ENCODE data around the gene CRYGD.
"Not testable (repeated sequence)": the region's sequence is repeated elsewhere in the genome, so short reads cannot be mapped to it uniquely, and the experiment has no call there.

CRYGD gene

GRCh38 chr2:208103616-208104015 is 20.7 kb downstream of the CRYGD start:
- H3K27ac ChIP-seq (ENCODE audit: insufficient read depth, low read length, poor library complexity, severe bottlenecking), result no peak overlapping the region
- no peak for DNase-seq
- H3K9me3 ChIP-seq (ENCODE audit: control insufficient read depth, low read length), result no peaks in the 10 kb centered on the region
- H3K27me3 ChIP-seq (replicated peaks; ENCODE audit: control insufficient read depth, insufficient read depth, low read length, poor library complexity, severe bottlenecking), result no peaks in the 10 kb centered on the region
- peaks cover 2% of the 10 kb centered on the region for H3K4me1 ChIP-seq (ENCODE audit: control insufficient read depth, insufficient read depth, low read length, poor library complexity, severe bottlenecking)
- no peak overlapping the region for H3K4me3 ChIP-seq (ENCODE audit: insufficient read depth, low read depth, low read length, poor library complexity, severe bottlenecking)
- no peaks in the 10 kb centered on the region for H3K36me3 ChIP-seq (ENCODE audit: control insufficient read depth, insufficient read depth, low read length)

DNA sequence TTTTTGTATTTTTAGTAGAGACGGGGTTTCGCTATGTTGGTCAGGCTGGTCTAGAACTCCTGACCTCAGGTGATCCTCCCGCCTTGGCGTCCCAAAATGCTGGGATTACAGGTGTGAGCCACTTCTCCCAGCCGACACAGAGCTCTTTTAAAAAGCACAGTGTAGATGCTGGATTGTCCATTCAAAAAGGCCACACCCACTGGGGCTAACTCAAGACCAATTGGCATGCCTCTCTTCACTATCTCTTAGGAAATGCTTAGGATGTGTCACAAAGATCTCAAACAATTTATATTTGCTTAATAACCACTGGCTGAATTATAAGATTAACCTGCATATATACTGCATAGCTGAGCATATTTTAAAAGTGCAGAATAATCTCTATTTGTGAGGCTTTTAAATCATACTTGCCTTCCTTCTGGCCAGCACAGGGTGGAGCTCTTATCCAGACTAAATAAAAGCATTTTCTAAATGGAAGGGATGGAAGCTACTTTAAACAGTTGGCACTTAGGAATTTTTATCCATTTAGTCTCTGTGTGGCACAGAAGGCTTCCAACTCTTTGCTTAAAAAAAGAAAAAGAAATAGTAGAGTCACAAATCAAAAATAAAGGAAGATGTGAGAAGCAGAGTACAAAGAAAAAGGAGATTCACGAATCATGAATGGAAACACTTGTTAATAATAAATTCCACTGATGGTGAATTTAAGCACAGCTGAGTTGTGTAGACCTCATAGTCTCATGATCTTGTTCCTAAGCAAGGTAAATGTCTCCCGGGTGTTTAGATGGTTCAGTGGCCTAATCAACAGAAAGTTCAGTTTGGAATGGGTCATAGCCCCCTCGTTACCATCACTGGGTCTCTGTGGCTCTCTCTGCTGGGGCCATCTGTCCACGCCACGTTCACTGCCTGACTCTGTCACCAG is 22.4 kb downstream of the CRYGD start:
- Histone ChIP-seq H3K4me3 (ENCODE audit: insufficient read depth, low read depth, low read length, poor library complexity, severe bottlenecking) (no peak overlapping the region), H3K36me3 (ENCODE audit: control insufficient read depth, insufficient read depth, low read length) (no peaks in the 10 kb centered on the region), H3K4me1 (ENCODE audit: control insufficient read depth, insufficient read depth, low read length, poor library complexity, severe bottlenecking) (peaks cover 2% of the 10 kb centered on the region), H3K27me3 (replicated peaks; ENCODE audit: control insufficient read depth, insufficient read depth, low read length, poor library complexity, severe bottlenecking) (no peaks in the 10 kb centered on the region), H3K9me3 (ENCODE audit: control insufficient read depth, low read length) (no peaks in the 10 kb centered on the region), H3K27ac (ENCODE audit: insufficient read depth, low read length, poor library complexity, severe bottlenecking) (no peak overlapping the region)
- DNase-seq, result no peak

DNA sequence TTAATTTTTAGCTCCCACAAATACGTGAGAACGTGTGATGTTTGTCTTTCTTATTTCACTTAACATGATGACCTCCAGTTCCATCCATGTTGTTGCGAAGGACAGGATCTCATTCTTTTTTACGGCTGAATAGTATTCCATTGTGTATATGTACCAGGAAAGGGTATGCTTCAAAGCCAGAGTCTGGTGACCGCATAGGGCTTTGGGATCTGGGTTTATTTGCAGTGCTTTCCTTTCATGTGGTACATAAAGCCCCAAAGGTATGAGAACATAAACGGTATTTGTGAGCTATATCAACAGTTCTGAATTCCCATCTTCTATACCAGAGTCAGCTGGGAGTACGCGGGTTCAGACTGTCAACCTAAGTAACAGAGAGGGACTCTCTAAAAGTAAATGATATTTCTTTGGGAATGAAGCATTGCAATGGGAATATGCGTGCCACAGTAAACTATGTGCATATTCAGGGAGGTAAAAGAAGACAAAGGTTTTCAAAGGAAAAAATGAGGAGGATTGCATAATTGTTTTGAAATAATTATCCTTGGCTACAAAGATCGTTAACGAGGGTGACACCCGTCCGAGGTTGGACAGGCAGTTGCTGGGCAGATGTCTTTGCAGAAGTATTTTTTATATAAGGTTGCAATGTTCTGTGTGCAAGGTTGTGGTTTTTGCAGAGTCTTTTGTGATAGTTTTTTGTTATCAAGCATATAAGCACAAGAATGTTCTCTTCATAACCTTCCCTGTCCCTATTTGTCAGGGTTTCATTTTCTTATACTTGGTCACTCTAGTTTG is 24.4 kb downstream of the CRYGD start:
- Histone ChIP-seq H3K27ac (ENCODE audit: insufficient read depth, low read length, poor library complexity, severe bottlenecking) (no peak overlapping the region), H3K9me3 (ENCODE audit: control insufficient read depth, low read length) (no peaks in the 10 kb centered on the region), H3K27me3 (replicated peaks; ENCODE audit: control insufficient read depth, insufficient read depth, low read length, poor library complexity, severe bottlenecking) (no peaks in the 10 kb centered on the region), H3K4me1 (ENCODE audit: control insufficient read depth, insufficient read depth, low read length, poor library complexity, severe bottlenecking) (peaks cover 2% of the 10 kb centered on the region), H3K4me3 (ENCODE audit: insufficient read depth, low read depth, low read length, poor library complexity, severe bottlenecking) (no peak overlapping the region), H3K36me3 (ENCODE audit: control insufficient read depth, insufficient read depth, low read length) (no peaks in the 10 kb centered on the region)
- DNase-seq, result no peak

DNA sequence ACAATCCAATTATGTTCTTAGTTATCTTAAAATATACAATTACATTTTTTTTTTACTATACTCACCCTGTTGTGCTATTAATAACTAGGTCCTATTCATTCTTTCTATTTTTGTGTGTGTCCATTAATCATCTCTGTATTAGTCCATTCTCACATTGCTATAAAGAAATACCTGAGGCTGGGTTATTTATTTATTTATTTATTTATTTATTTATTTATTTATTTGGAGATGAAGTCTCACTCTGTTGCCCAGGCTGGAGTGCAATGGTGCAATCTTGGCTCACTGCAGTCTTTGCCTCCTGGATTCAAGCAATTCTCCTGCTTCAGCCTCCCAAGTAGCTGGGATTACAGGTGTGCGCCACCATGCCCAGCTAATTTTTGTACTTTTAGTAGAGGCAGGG is 25.6 kb downstream of the CRYGD start:
- H3K27me3 ChIP-seq (replicated peaks; ENCODE audit: control insufficient read depth, insufficient read depth, low read length, poor library complexity, severe bottlenecking); H3K27ac ChIP-seq (ENCODE audit: insufficient read depth, low read length, poor library complexity, severe bottlenecking); H3K36me3 ChIP-seq (ENCODE audit: control insufficient read depth, insufficient read depth, low read length); H3K4me3 ChIP-seq (ENCODE audit: insufficient read depth, low read depth, low read length, poor library complexity, severe bottlenecking); H3K9me3 ChIP-seq (ENCODE audit: control insufficient read depth, low read length); H3K4me1 ChIP-seq (ENCODE audit: control insufficient read depth, insufficient read depth, low read length, poor library complexity, severe bottlenecking); DNase-seq: not testable (repeated sequence)

DNA sequence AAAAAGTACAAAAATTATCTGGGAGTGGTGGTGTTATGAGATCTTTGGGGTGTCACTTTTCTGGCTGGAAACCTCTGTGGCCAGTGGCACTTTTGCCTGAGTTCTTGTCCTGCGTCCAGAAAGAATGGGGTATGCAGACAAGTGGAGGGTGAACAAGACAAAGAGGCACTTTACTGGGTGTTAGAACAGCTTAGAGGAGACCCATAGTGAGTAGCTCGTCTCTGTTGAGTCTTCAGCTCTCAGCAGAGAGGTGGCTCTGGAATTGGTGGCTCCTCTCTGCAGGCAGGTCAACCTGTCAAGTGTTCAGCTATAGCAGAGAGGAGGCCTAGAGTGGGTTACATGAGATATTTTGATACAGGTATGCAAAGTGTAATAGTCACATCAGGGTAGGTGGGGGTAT is 26.1 kb downstream of the CRYGD start:
- no peak overlapping the region for H3K4me3 ChIP-seq (ENCODE audit: insufficient read depth, low read depth, low read length, poor library complexity, severe bottlenecking)
- no peak for DNase-seq

DNA sequence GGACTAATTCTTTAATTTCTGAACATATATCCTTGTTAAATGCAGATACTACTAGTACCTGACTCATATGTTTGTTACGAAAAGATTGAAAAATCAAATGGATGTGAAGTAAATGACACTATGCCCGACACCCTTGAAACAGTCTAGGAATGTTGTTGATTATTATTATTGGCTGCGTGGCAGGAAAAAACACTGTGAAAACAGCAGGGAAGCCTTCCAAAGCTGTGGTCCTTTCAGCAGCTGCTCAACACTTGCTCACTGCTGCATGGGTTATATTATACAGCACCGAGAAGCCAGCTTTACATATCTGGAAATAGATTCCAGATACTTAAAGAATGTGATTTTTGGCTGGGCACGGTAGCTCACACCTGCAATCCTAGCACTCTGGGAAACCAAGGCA is 26.5 kb downstream of the CRYGD start:
- Histone ChIP-seq H3K36me3 (ENCODE audit: control insufficient read depth, insufficient read depth, low read length) (no peaks in the 10 kb centered on the region), H3K4me1 (ENCODE audit: control insufficient read depth, insufficient read depth, low read length, poor library complexity, severe bottlenecking) (peaks cover 2% of the 10 kb centered on the region), H3K27me3 (replicated peaks; ENCODE audit: control insufficient read depth, insufficient read depth, low read length, poor library complexity, severe bottlenecking) (no peaks in the 10 kb centered on the region), H3K9me3 (ENCODE audit: control insufficient read depth, low read length) (no peaks in the 10 kb centered on the region), H3K27ac (ENCODE audit: insufficient read depth, low read length, poor library complexity, severe bottlenecking) (no peak overlapping the region), H3K4me3 (ENCODE audit: insufficient read depth, low read depth, low read length, poor library complexity, severe bottlenecking) (no peak overlapping the region)
- no peak for DNase-seq

More for the DNA sequence above, 26.1 kb downstream of the CRYGD start:
- Histone ChIP-seq H3K9me3 (ENCODE audit: control insufficient read depth, low read length) (no peaks in the 10 kb centered on the region), H3K36me3 (ENCODE audit: control insufficient read depth, insufficient read depth, low read length) (no peaks in the 10 kb centered on the region), H3K27ac (ENCODE audit: insufficient read depth, low read length, poor library complexity, severe bottlenecking) (no peak overlapping the region), H3K4me1 (ENCODE audit: control insufficient read depth, insufficient read depth, low read length, poor library complexity, severe bottlenecking) (peaks cover 2% of the 10 kb centered on the region), H3K27me3 (replicated peaks; ENCODE audit: control insufficient read depth, insufficient read depth, low read length, poor library complexity, severe bottlenecking) (no peaks in the 10 kb centered on the region)

DNA sequence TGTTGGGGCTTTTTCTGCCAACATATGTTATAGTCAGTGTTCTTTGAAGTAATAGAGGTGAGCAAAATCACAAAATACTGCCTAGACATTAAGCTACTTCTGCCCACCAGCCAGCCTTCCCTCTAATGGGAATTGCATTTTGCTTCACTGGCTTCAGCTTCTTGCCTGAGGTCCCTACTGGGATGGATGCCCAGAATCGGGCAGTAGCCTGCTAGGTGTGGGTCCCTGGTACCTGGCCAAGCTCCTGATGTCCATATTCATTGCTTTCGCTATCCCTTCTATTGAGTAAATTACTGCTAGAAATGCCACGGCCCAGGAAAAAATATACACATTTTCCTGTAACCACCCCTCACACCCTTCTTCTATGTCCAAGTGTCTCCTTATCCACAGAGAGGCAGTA is 27.0 kb downstream of the CRYGD start:
- no peaks in the 10 kb centered on the region for H3K9me3 ChIP-seq (ENCODE audit: control insufficient read depth, low read length)
- H3K36me3 ChIP-seq (ENCODE audit: control insufficient read depth, insufficient read depth, low read length), result no peaks in the 10 kb centered on the region
- H3K27ac ChIP-seq (ENCODE audit: insufficient read depth, low read length, poor library complexity, severe bottlenecking), result no peak overlapping the region
- no peak for DNase-seq
- no peaks in the 10 kb centered on the region for H3K27me3 ChIP-seq (replicated peaks; ENCODE audit: control insufficient read depth, insufficient read depth, low read length, poor library complexity, severe bottlenecking)
- H3K4me1 ChIP-seq (ENCODE audit: control insufficient read depth, insufficient read depth, low read length, poor library complexity, severe bottlenecking), result peaks cover 2% of the 10 kb centered on the region
- no peak overlapping the region for H3K4me3 ChIP-seq (ENCODE audit: insufficient read depth, low read depth, low read length, poor library complexity, severe bottlenecking)

DNA sequence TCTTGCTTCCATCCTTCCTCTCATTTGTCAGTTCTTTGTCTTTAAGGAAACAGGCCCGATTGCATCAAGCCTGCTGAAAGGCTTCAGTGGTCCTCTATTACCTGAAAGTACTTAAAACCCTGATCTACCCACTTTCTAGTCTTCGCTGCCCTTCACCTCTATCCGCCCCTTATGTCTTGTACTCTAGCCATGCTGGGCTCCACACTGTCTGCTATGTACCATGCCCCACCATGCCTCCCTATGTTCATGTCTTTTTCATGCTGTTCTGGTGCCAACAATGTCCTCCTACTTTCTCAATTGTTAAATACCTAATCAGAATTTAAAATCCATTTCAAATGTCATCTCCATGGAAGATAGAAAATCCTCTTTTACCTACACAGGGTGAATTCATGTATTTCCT is 28.2 kb downstream of the CRYGD start:
- Histone ChIP-seq H3K36me3 (ENCODE audit: control insufficient read depth, insufficient read depth, low read length) (no peaks in the 10 kb centered on the region), H3K4me3 (ENCODE audit: insufficient read depth, low read depth, low read length, poor library complexity, severe bottlenecking) (no peak overlapping the region)

DNA sequence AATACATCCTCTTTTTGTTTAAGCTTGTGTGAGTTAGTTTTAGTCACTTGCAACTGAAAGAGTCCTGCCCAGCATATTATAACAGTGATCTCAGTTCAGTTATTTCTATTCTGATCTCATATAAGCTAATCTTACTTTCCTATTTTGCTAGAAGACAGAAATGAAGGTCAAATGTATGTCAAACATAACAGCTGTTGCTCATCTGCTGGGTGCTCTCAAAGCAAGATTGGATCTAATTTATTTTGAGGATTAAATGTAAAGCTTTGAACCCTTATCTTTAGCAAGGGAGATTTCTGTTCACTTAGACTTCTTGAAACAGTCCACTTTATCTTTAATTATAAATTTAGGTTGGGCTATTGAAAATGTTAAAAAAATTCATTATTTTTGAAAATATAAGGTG is 31.2 kb downstream of the CRYGD start:
- Histone ChIP-seq H3K4me1 (ENCODE audit: control insufficient read depth, insufficient read depth, low read length, poor library complexity, severe bottlenecking) (no peaks in the 10 kb centered on the region), H3K9me3 (ENCODE audit: control insufficient read depth, low read length) (no peaks in the 10 kb centered on the region), H3K27me3 (replicated peaks; ENCODE audit: control insufficient read depth, insufficient read depth, low read length, poor library complexity, severe bottlenecking) (no peaks in the 10 kb centered on the region), H3K27ac (ENCODE audit: insufficient read depth, low read length, poor library complexity, severe bottlenecking) (no peak overlapping the region), H3K4me3 (ENCODE audit: insufficient read depth, low read depth, low read length, poor library complexity, severe bottlenecking) (no peak overlapping the region), H3K36me3 (ENCODE audit: control insufficient read depth, insufficient read depth, low read length) (no peaks in the 10 kb centered on the region)
- no peak for DNase-seq

More for the DNA sequence above, 28.2 kb downstream of the CRYGD start:
- DNase-seq, result no peak
- Histone ChIP-seq H3K9me3 (ENCODE audit: control insufficient read depth, low read length) (no peaks in the 10 kb centered on the region), H3K27me3 (replicated peaks; ENCODE audit: control insufficient read depth, insufficient read depth, low read length, poor library complexity, severe bottlenecking) (no peaks in the 10 kb centered on the region), H3K4me1 (ENCODE audit: control insufficient read depth, insufficient read depth, low read length, poor library complexity, severe bottlenecking) (no peaks in the 10 kb centered on the region), H3K27ac (ENCODE audit: insufficient read depth, low read length, poor library complexity, severe bottlenecking) (no peak overlapping the region)

Measured in effector memory CD4-positive, alpha-beta T cell (primary cell).